T-cell (primary cell): ENCODE measurements around the gene SPINK1. TPM values are rescaled to one million over a fixed set of nuclear protein-coding genes. Genes with fewer than 3 reads are reported as not detected.

Experiments
- ATAC-seq, 4 experiments: fragments of 200-7000 bp in 3 of 4; fragments of 150-1000 bp in 1 of 4; cut with Tn5 transposase; replicated peaks in 1 of 4; 1 replicate in 3 of 4; 2 replicates in 1 of 4; pipeline ENCODE4 v1.10.0; 2021; ENCODE audit warnings: moderate library complexity in 3 of 4, mild to moderate bottlenecking in 2 of 4, moderate number of reproducible peaks in 1 of 4
- CTCF ChIA-PET, 2 donors: fragments of 300-600 bp; sonication (Branson Sonifier 250); formaldehyde crosslinking; loops; one replicate each; lab custom pipeline; 2022; ENCODE audit warnings: antibody characterized with exemption in 2 of 2; lab: Charles Lee
- POLR2A ChIA-PET, 2 donors: fragments of 300-600 bp; sonication (Branson Sonifier 250); formaldehyde crosslinking; loops; one replicate each; lab custom pipeline; 2022; ENCODE audit warnings: antibody characterized with exemption in 2 of 2; lab: Charles Lee
- DNase-seq, 35 experiments: peaks; one replicate each; pipeline versions ENCODE4 v3.0.0 to v3.0.0-alpha.2; 2013 to 2023
- H3K27ac ChIP-seq: one replicate; pipeline ENCODE4 v1.5.1; 2013; ENCODE audit warnings: low read length
- H3K27me3 ChIP-seq, 2 experiments: replicated peaks in 1 of 2; 1 replicate in 1 of 2; 2 replicates in 1 of 2; pipeline versions ENCODE4 v1.6.1 to v1.7.0; 2013; ENCODE audit warnings: low read length in 1 of 2, mixed read lengths in 1 of 2; ENCODE audit not compliant: control insufficient read depth in 2 of 2, insufficient read depth in 2 of 2; ENCODE audit errors: extremely low read depth in 1 of 2
- H3K36me3 ChIP-seq, 2 donors: 1 replicate in 1 of 2; 2 replicates in 1 of 2; pipeline versions ENCODE4 v1.6.1 to v1.7.0; 2013; ENCODE audit warnings: low read length in 1 of 2; ENCODE audit not compliant: control insufficient read depth in 2 of 2, insufficient read depth in 1 of 2; ENCODE audit errors: extremely low read depth in 1 of 2
- H3K4me1 ChIP-seq, 2 experiments: 1 replicate in 1 of 2; 2 replicates in 1 of 2; pipeline versions ENCODE4 v1.6.1 to v1.7.0; 2013; ENCODE audit warnings: low read length in 2 of 2, mixed read lengths in 1 of 2; ENCODE audit not compliant: insufficient read depth in 2 of 2, control insufficient read depth in 1 of 2; ENCODE audit errors: extremely low read depth in 1 of 2
- H3K4me3 ChIP-seq, 2 donors: 1 replicate in 1 of 2; 2 replicates in 1 of 2; pipeline versions ENCODE4 v1.5.1 to v1.7.0; 2013; ENCODE audit warnings: mild to moderate bottlenecking in 2 of 2, low read length in 1 of 2, moderate library complexity in 1 of 2; ENCODE audit not compliant: control insufficient read depth in 1 of 2; ENCODE audit errors: extremely low read depth in 1 of 2
- H3K9me3 ChIP-seq: 2 replicates; pipeline ENCODE4 v1.7.0; 2013
- H3K27ac Mint-ChIP-seq, 2 donors: one replicate each; pipeline ENCODE4 v1.8.0; 2020 to 2021; ENCODE audit warnings: mild to moderate bottlenecking in 2 of 2, mixed read lengths in 2 of 2
- H3K27me3 Mint-ChIP-seq, 2 donors: one replicate each; pipeline ENCODE4 v1.8.0; 2021 to 2022; ENCODE audit warnings: mixed read lengths in 2 of 2
- H3K36me3 Mint-ChIP-seq: one replicate; pipeline ENCODE4 v1.8.0; 2021; ENCODE audit warnings: mixed read lengths
- H3K4me1 Mint-ChIP-seq, 3 donors: one replicate each; pipeline ENCODE4 v1.8.0; 2020 to 2022; ENCODE audit warnings: mixed read lengths in 3 of 3, mild to moderate bottlenecking in 1 of 3
- H3K4me3 Mint-ChIP-seq, 3 donors: one replicate each; pipeline ENCODE4 v1.8.0; 2020 to 2022; ENCODE audit warnings: mild to moderate bottlenecking in 3 of 3, mixed read lengths in 3 of 3, moderate library complexity in 3 of 3
- H3K9me3 Mint-ChIP-seq, 3 donors: one replicate each; pipeline ENCODE4 v1.8.0; 2020 to 2022; ENCODE audit warnings: mixed read lengths in 3 of 3
- WGBS: methylation state at CpG from one replicate; pipeline ENCODE4 v1.1.5; 2013; ENCODE audit warnings: missing lambda C conversion rate; ENCODE audit not compliant: insufficient coverage; 5-methylcytosine and 5-hydroxymethylcytosine counted together
- total RNA-seq, 35 experiments: library from RNA in 6 of 35; stranded (reverse) in 6 of 35; fragments of 120-200 nt in 1 of 35; gene quantifications; one replicate each; pipeline versions ENCODE4 v1.2.1 to v1.2.4 and lab custom pipeline; 2013 to 2026

The SPINK1 gene
- total RNA-seq, 5 donors from 2014 or later (not counting 1 experiment from before 2014, with no cell fraction given), result 7.4 to 8.8 (median 8.8) TPM; not detected in 2

DNA sequence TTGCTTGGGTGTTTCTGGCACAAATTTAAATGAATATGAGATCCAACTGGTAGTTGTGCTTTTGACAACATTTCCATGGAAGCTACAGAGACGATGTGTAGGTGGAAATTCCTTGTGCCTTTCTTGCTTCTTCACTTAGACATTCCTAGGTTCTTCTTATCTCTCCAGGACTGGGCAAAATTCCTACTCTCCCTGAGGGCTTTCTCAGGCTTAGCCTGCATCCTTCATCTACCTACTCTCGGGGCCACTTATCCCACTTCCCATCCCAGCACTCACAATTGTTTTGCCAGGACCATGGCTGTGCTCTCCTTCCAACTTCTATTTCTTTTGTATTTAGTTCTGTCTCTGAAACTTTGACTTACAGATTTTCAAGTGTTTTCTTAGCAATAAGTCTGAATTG, 17.8 kb upstream of the SPINK1 start:
- Histone ChIP-seq H3K27me3 (peaks cover under 1 to 3% of the 10 kb centered on the region in 2 experiments), H3K4me3 (no peak overlapping the region), H3K36me3 (no peaks in the 10 kb centered on the region), H3K4me1 (no peaks in the 10 kb centered on the region), H3K27ac (no peak overlapping the region), H3K9me3 (no peaks in the 10 kb centered on the region)
- Mint-ChIP-seq H3K4me3 (no peak overlapping the region), H3K4me1 (no peaks in the 10 kb centered on the region), H3K36me3 (no peaks in the 10 kb centered on the region), H3K27me3 (peaks cover 4 to 13% of the 10 kb centered on the region in 2 donors), H3K27ac (no peak overlapping the region), H3K9me3 (no peaks in the 10 kb centered on the region)
- ChIA-PET POLR2A (no interaction called here), CTCF (no interaction called here)
- WGBS, result 29% methylated on average over 1 of the region's 2 CpGs
- no peak for DNase-seq
- no peak for ATAC-seq

DNA sequence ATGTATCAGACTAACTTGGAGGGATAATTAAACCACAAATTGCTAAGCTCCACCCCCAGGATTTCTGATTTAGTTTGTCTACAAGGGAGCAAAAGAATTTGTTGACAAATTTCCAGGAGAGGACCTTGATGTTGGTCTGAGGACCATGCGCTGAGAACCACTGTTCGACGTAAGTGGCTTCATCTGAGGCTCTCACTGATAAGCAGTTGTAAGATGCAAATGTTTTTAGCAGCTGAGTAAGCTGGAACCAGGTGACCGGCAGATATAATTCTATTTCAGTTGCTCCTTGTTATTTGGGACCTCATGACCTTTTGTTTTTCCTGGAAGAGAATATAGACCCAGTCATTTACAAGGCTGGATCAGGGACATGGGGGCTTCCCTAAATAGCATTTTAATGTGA, 14.1 kb upstream of the SPINK1 start:
- H3K27me3 ChIP-seq, result peaks cover 0 to 3% of the 10 kb centered on the region in 2 experiments
- no peaks in the 10 kb centered on the region for H3K9me3 ChIP-seq
- no peak overlapping the region for H3K4me3 ChIP-seq
- H3K27me3 Mint-ChIP-seq, result peaks cover 9 to 20% of the 10 kb centered on the region in 2 donors
- H3K36me3 ChIP-seq, result no peaks in the 10 kb centered on the region
- 100% methylated on average over 3 of the region's 4 CpGs for WGBS
- no peaks in the 10 kb centered on the region for H3K4me1 Mint-ChIP-seq
- H3K36me3 Mint-ChIP-seq, result no peaks in the 10 kb centered on the region
- ChIA-PET CTCF (no interaction called here), POLR2A (no interaction called here)
- no peak for ATAC-seq
- H3K4me1 ChIP-seq, result no peaks in the 10 kb centered on the region
- no peak overlapping the region for H3K27ac Mint-ChIP-seq
- H3K27ac ChIP-seq, result no peak overlapping the region
- H3K9me3 Mint-ChIP-seq, result no peaks in the 10 kb centered on the region
- H3K4me3 Mint-ChIP-seq, result no peak overlapping the region
- DNase-seq, result no peak

DNA sequence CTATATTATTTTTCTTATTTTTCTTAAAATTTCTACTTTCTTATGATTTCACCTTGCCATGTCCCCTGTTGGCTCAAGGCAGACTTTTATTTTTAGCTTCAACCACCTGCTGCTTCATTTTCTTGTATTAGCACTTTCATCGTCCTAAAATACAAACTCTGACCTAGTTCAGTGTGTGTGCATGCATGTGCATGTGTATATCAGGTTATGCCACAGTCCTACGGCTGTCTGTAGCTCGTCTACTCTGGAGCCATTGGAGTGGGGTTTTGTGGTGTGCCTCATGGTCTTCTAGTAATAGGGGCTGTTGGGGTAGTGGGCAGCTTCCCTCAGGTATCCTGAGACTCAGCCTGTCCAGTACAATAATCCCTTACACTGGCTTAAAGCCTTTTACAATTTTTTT, 13.4 kb upstream of the SPINK1 start:
- ATAC-seq (no peak), DNase-seq (no peak)
- POLR2A ChIA-PET, result no interaction called here
- Mint-ChIP-seq H3K4me1 (no peaks in the 10 kb centered on the region), H3K9me3 (no peaks in the 10 kb centered on the region), H3K4me3 (no peak overlapping the region), H3K27me3 (peaks cover 9 to 20% of the 10 kb centered on the region in 2 donors), H3K36me3 (no peaks in the 10 kb centered on the region), H3K27ac (no peak overlapping the region)
- Histone ChIP-seq H3K4me1 (no peaks in the 10 kb centered on the region), H3K4me3 (no peak overlapping the region), H3K27ac (no peak overlapping the region), H3K27me3 (peaks cover 0 to 3% of the 10 kb centered on the region in 2 experiments), H3K36me3 (no peaks in the 10 kb centered on the region), H3K9me3 (no peaks in the 10 kb centered on the region)
- CTCF ChIA-PET, result interaction anchor here in 1 of 2 donors (0.6 kb wide), 1 partner anchor 11 kb away, joined by 3 read pairs; no protein-coding TSS in a partner anchor
- WGBS, result no CpG with 5 or more reads among the region's 3 CpGs

DNA sequence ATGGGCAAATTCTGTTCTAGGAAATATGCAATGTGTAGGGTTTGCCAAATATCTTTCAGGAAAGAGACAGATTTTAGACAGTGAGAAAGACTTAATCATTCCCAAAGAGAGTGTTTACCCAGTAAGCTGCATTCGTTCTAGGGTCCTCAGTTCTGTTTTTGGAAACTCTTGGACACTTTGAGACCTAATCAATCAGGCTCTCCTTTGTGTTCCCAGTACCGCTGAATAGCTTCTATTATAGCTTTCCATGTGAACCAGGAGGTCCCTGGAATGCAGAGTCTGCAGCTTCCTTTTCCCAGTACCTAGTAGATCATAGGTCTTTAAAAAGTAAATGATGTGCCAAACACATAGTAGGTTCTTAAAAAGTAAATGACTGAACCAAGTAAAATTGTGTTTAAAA, 11.4 kb upstream of the SPINK1 start:
- no peak overlapping the region for H3K4me3 ChIP-seq
- ChIA-PET CTCF (no interaction called here), POLR2A (no interaction called here)
- no peaks in the 10 kb centered on the region for H3K36me3 Mint-ChIP-seq
- H3K4me1 ChIP-seq, result no peaks in the 10 kb centered on the region
- no peak overlapping the region for H3K27ac ChIP-seq
- WGBS, result 36% methylated on average over 1 of the region's 2 CpGs
- no peak for ATAC-seq
- peaks cover 0 to 3% of the 10 kb centered on the region in 2 experiments for H3K27me3 ChIP-seq
- no peaks in the 10 kb centered on the region for H3K36me3 ChIP-seq
- DNase-seq, result no peak
- H3K4me1 Mint-ChIP-seq, result no peaks in the 10 kb centered on the region
- no peak overlapping the region for H3K4me3 Mint-ChIP-seq
- H3K9me3 ChIP-seq, result no peaks in the 10 kb centered on the region
- peaks cover 9 to 14% of the 10 kb centered on the region in 2 donors for H3K27me3 Mint-ChIP-seq
- no peaks in the 10 kb centered on the region for H3K9me3 Mint-ChIP-seq
- no peak overlapping the region for H3K27ac Mint-ChIP-seq

DNA sequence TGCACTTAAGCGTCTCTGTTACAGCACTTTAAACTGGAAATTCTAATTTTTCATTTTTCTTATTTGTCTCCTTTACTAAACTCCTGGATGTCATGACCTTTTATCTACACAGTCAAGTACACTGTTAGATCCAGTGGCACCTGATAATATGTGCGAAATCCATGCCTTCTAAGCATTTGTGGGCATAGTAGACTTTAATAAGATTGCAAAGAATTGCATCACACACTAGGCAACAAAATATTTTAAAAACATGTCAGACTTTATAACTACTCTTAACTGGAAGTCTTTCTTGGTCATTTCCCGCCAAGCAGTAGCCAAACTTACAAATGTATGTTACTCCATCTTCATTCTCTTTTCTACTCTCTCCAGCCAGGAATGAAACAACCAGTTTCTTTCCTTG, 5.0 kb upstream of the SPINK1 start:
- ATAC-seq (no peak), DNase-seq (no peak)
- H3K36me3 ChIP-seq, result no peaks in the 10 kb centered on the region
- H3K4me3 ChIP-seq, result no peak overlapping the region
- H3K4me1 ChIP-seq, result no peaks in the 10 kb centered on the region
- Mint-ChIP-seq H3K4me3 (no peak overlapping the region), H3K27me3 (no peaks in the 10 kb centered on the region), H3K9me3 (no peaks in the 10 kb centered on the region), H3K4me1 (no peaks in the 10 kb centered on the region), H3K27ac (no peak overlapping the region), H3K36me3 (no peaks in the 10 kb centered on the region)
- ChIA-PET CTCF (no interaction called here), POLR2A (no interaction called here)
- no peaks in the 10 kb centered on the region for H3K9me3 ChIP-seq
- no peak overlapping the region for H3K27ac ChIP-seq
- H3K27me3 ChIP-seq, result no peaks in the 10 kb centered on the region
- 75% methylated on average over 2 of the region's 3 CpGs for WGBS

DNA sequence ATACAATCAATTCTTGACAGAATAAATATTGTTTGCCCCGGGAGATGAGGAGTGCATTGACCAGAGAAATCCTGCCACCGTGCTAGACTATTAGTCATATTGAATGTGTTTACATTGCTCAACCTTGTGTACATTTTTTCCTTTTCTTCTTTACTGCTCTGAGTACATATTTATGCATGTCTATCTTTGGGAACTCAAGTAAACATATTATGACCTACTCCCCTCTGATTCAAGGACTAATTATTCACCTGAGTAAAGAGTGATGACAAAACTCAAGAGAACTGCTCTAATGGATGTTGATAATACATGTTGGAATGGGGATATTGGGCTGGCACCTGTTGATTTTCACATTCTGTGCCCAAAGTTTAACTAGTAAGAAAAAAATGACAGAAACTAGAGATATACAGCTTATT, 3.9 kb upstream of the SPINK1 start:
- Mint-ChIP-seq H3K27me3 (no peaks in the 10 kb centered on the region), H3K9me3 (no peaks in the 10 kb centered on the region), H3K36me3 (no peaks in the 10 kb centered on the region), H3K27ac (no peak overlapping the region), H3K4me3 (no peak overlapping the region), H3K4me1 (no peaks in the 10 kb centered on the region)
- no peaks in the 10 kb centered on the region for H3K9me3 ChIP-seq
- H3K4me1 ChIP-seq, result no peaks in the 10 kb centered on the region
- H3K36me3 ChIP-seq, result no peaks in the 10 kb centered on the region
- no peak overlapping the region for H3K27ac ChIP-seq
- no CpG with 5 or more reads among the region's 2 CpGs for WGBS
- ChIA-PET CTCF (no interaction called here), POLR2A (no interaction called here)
- DNase-seq (no peak), ATAC-seq (no peak)
- no peak overlapping the region for H3K4me3 ChIP-seq
- no peaks in the 10 kb centered on the region for H3K27me3 ChIP-seq

DNA sequence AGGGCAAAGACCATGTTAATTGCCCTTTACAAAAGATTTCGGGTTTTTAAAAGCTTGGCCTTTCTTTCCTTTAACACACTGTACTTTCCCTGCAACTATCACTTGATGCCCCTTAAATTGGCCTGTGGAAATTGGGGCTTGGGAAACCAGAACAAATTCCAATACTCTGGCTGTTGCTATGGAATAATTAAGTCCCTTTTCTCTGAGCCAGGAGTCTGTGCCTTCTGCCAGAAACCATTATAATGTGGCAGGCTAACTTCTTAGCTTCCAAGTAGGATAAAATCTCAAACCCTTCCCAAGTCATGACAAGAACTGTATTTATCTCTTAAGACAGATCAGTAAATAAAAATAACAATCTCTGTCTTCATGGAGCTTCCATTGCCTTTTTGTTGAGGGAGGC, 1.1 kb upstream of the SPINK1 start:
- Histone ChIP-seq H3K9me3 (no peaks in the 10 kb centered on the region), H3K27me3 (no peaks in the 10 kb centered on the region), H3K4me1 (no peaks in the 10 kb centered on the region), H3K36me3 (no peaks in the 10 kb centered on the region), H3K4me3 (no peak overlapping the region), H3K27ac (no peak overlapping the region)
- no peaks in the 10 kb centered on the region for H3K36me3 Mint-ChIP-seq
- no peak overlapping the region for H3K4me3 Mint-ChIP-seq
- ATAC-seq (no peak), DNase-seq (no peak)
- POLR2A ChIA-PET, result interaction anchor here (0.6 to 0.7 kb wide), 2 partner anchors 30 to 541 kb away, joined by 3 read pairs; no protein-coding TSS in a partner anchor
- peaks cover 0 to 2% of the 10 kb centered on the region in 2 donors for H3K27me3 Mint-ChIP-seq
- H3K9me3 Mint-ChIP-seq, result no peaks in the 10 kb centered on the region
- H3K27ac Mint-ChIP-seq, result no peak overlapping the region
- H3K4me1 Mint-ChIP-seq, result no peaks in the 10 kb centered on the region
- no CpG with 5 or more reads among the region's 1 CpG for WGBS
- CTCF ChIA-PET, result no interaction called here
